A673 (cell line): Measurements from ENCODE around the gene GORASP1. TPM values are rescaled to one million over a fixed set of nuclear protein-coding genes. Genes with fewer than 3 reads are reported as not detected.

Experiments used
- BruUV-seq: library from RNA; stranded (reverse); fragments of 400-500 nt; replicated peaks from 2 replicates; lab custom pipeline; 2021; lab: Mats Ljungman, UMichigan
- CTCF ChIA-PET: fragments of 300-600 bp; sonication (Branson Sonifier 250); formaldehyde crosslinking; loops from one replicate; lab custom pipeline; 2022; ENCODE audit warnings: antibody characterized with exemption; lab: Charles Lee
- POLR2A ChIA-PET: fragments of 300-600 bp; sonication (Branson Sonifier 250); formaldehyde crosslinking; loops from one replicate; lab custom pipeline; 2022; ENCODE audit warnings: antibody characterized with exemption; ENCODE audit not compliant: low non-redundant PET; lab: Charles Lee
- DNase-seq: peaks from one replicate; pipeline ENCODE4 v3.0.0-alpha.2; 2015; ENCODE audit warnings: low spot score
- H3K27ac ChIP-seq: fragments of 200-600 bp; sonication (generic); 2 replicates; pipeline ENCODE4 v1.5.1; 2016; ENCODE audit warnings: mixed run types, low read depth, mild to moderate bottlenecking, mixed read lengths, antibody characterized with exemption, low read length; ENCODE audit not compliant: poor library complexity, severe bottlenecking
- H3K27me3 ChIP-seq: fragments of 200-600 bp; sonication (generic); replicated peaks from 2 replicates; pipeline ENCODE4 v1.6.1; 2017; ENCODE audit warnings: mixed run types, low read depth, mild to moderate bottlenecking, mixed read lengths, antibody characterized with exemption, low read length; ENCODE audit not compliant: insufficient read depth, poor library complexity
- H3K36me3 ChIP-seq: fragments of 200-600 bp; sonication (generic); 2 replicates; pipeline ENCODE4 v1.6.1; 2016; ENCODE audit warnings: mixed run types, mild to moderate bottlenecking, mixed read lengths, antibody characterized with exemption, low read length; ENCODE audit not compliant: insufficient read depth, poor library complexity, severe bottlenecking
- H3K4me1 ChIP-seq: fragments of 200-600 bp; sonication (generic); 2 replicates; pipeline ENCODE4 v1.6.1; 2017; ENCODE audit warnings: mixed run types, mild to moderate bottlenecking, mixed read lengths, antibody characterized with exemption, low read length; ENCODE audit not compliant: insufficient read depth, poor library complexity, severe bottlenecking
- H3K4me3 ChIP-seq: fragments of 200-600 bp; sonication (generic); 2 replicates; pipeline ENCODE4 v1.5.1; 2016; ENCODE audit warnings: low read depth, mixed run types, mild to moderate bottlenecking, mixed read lengths, low read length; ENCODE audit not compliant: poor library complexity, severe bottlenecking
- H3K9me3 ChIP-seq: fragments of 200-600 bp; sonication (generic); 2 replicates; pipeline ENCODE4 v1.6.1; 2016; ENCODE audit warnings: mixed run types, low read depth, mild to moderate bottlenecking, mixed read lengths, antibody characterized with exemption, low read length; ENCODE audit not compliant: poor library complexity, severe bottlenecking
- CTCF ChIP-seq: fragments of 300-800, 200-600 bp; sonication (generic); conservative IDR thresholded peaks from 2 replicates; pipeline ENCODE4 v1.5.1; 2017; ENCODE audit warnings: low read depth, mild to moderate bottlenecking, antibody characterized with exemption, low read length, moderate library complexity, mixed read lengths
- EZH2 ChIP-seq: fragments of 200-600 bp; sonication (generic); IDR thresholded peaks from 2 replicates; pipeline ENCODE4 v1.6.1; 2017; ENCODE audit warnings: borderline replicate concordance, low read depth, mild to moderate bottlenecking, mixed read lengths, antibody characterized with exemption, low read length; ENCODE audit not compliant: poor library complexity, severe bottlenecking
- intact Hi-C: fragments of 100-400 bp; cut with micrococcal nuclease; formaldehyde crosslinking; loops from one replicate; pipeline ENCODE4 v1.10.0; 2022; ENCODE audit not compliant: unreplicated experiment
- total RNA-seq: library from RNA; stranded (reverse); gene quantifications from 2 replicates; pipeline ENCODE4 v1.2.3, GENCODE V29; 2021

GORASP1 gene
- total RNA-seq, 1 experiment from 2014 or later = 24.3 TPM

- no peak overlapping the region for H3K4me3 ChIP-seq
- H3K9me3 ChIP-seq = no peaks in the 10 kb centered on the region
- intact Hi-C loops = no loop called here
- TF ChIP-seq CTCF (no peak), EZH2 (no peak)
- H3K27ac ChIP-seq = no peak overlapping the region
- no peak for DNase-seq
- CTCF ChIA-PET = no interaction called here
- no peaks in the 10 kb centered on the region for H3K4me1 ChIP-seq
- no peaks in the 10 kb centered on the region for H3K27me3 ChIP-seq
- POLR2A ChIA-PET = no interaction called here
- no peaks in the 10 kb centered on the region for H3K36me3 ChIP-seq
- no TSS peak for BruUV-seq
These were observed 21.5 kb upstream of the GORASP1 start for GRCh38 chr3:39128951-39129350.

GRCh38 chr3:39127908-39128304 is 20.5 kb upstream of the GORASP1 start:
- H3K4me1 ChIP-seq = no peaks in the 10 kb centered on the region
- no peaks in the 10 kb centered on the region for H3K9me3 ChIP-seq
- no peaks in the 10 kb centered on the region for H3K27me3 ChIP-seq
- no peak overlapping the region for H3K4me3 ChIP-seq
- intact Hi-C loops = no loop called here
- no peak overlapping the region for H3K27ac ChIP-seq
- TF ChIP-seq EZH2 (no peak), CTCF (no peak)
- CTCF ChIA-PET = no interaction called here
- no peaks in the 10 kb centered on the region for H3K36me3 ChIP-seq
- no peak for DNase-seq
- POLR2A ChIA-PET = no interaction called here
- no TSS peak for BruUV-seq

- CTCF ChIA-PET = interaction anchor here (0.6 to 2.8 kb wide), 3 partner anchors 11 to 165 kb away, joined by 5 to 27 read pairs (median 9); no protein-coding TSS in a partner anchor
- H3K27ac ChIP-seq = no peak overlapping the region
These were observed 20.0 kb upstream of the GORASP1 start for GRCh38 chr3:39127269-39127907.

More at GRCh38 chr3:39127269-39127907, 20.0 kb upstream of the GORASP1 start:
- no peaks in the 10 kb centered on the region for H3K36me3 ChIP-seq
- POLR2A ChIA-PET = no interaction called here
- TF ChIP-seq EZH2 (no peak), CTCF (no peak)
- intact Hi-C loops = no loop called here
- H3K4me1 ChIP-seq = no peaks in the 10 kb centered on the region
- no peaks in the 10 kb centered on the region for H3K27me3 ChIP-seq
- no TSS peak for BruUV-seq
- H3K9me3 ChIP-seq = no peaks in the 10 kb centered on the region
- DNase-seq = no peak
- no peak overlapping the region for H3K4me3 ChIP-seq
